ENCODE results near the gene RPE65. TPM values are rescaled to one million over a fixed set of nuclear protein-coding genes. Genes with fewer than 3 reads are reported as not detected.
A peak's percentile ranks its signal among the peaks of the same experiment; 100 is the strongest.
"Not testable (repeated sequence)": the region's sequence is repeated elsewhere in the genome, so short reads cannot be mapped to it uniquely, and the experiment has no call there.

The RPE65 gene
- total and polyA plus RNA-seq, 2 donors (not counting 1 experiment from before 2014, with no cell fraction given) = not detected

- DNase-seq (no peak), ATAC-seq (ENCODE audit: low read depth) (no peak)
- H3K27ac Mint-ChIP-seq = no peak overlapping the region
- peak overlapping the region; percentile 88 for H3K4me3 Mint-ChIP-seq
- intact Hi-C loops (cut with micrococcal nuclease) = no loop called here
- H3K27me3 ChIP-seq (replicated peaks in 1 of 4; ENCODE audit: control extremely low read depth in 1 of 4, control insufficient read depth in 3 of 4, insufficient read depth in 4 of 4, low read length in 3 of 4) = peaks cover 0 to 15% (median 3%) of the 10 kb centered on the region in 4 experiments
- H2AFZ ChIP-seq (ENCODE audit: insufficient read depth, low read depth, low read length, poor library complexity, severe bottlenecking) = peak overlapping the region; percentile 80
- ChIA-PET CTCF (no interaction called here), POLR2A (no interaction called here)
- no peaks in the 10 kb centered on the region for H3K9me3 ChIP-seq (ENCODE audit: control extremely low read depth in 1 of 3, control insufficient read depth in 2 of 3, insufficient read depth in 1 of 3, low read length in 2 of 3)
- H3K79me2 ChIP-seq (ENCODE audit: control insufficient read depth, insufficient read depth, low read length) = no peaks in the 10 kb centered on the region
- WGBS (ENCODE audit: insufficient coverage) = 100% methylated on average over 1 of the region's 3 CpGs
- H3K9me3 Mint-ChIP-seq (ENCODE audit: insufficient read depth) = no peaks in the 10 kb centered on the region
- no peak overlapping the region for H3K27ac ChIP-seq (ENCODE audit: low read length in 2 of 2)
- H3K4me3 ChIP-seq (ENCODE audit: control extremely low read depth in 1 of 5, extremely low read depth in 1 of 5, insufficient read depth in 1 of 5, low read depth in 2 of 5, low read length in 4 of 5) = no peak overlapping the region
- H3K9ac ChIP-seq (ENCODE audit: low read length) = peak overlapping the region; percentile 78
- H3K27me3 Mint-ChIP-seq = peaks cover 24% of the 10 kb centered on the region
- no peak for TF ChIP-seq EZH2 (IDR thresholded peaks at IDR 0.05; ENCODE audit: borderline replicate concordance, insufficient read depth, low read depth, low read length, poor library complexity, severe bottlenecking)
- no peak for TF ChIP-seq CTCF (IDR thresholded peaks at IDR 0.05)
- H4K20me1 ChIP-seq (ENCODE audit: control insufficient read depth, insufficient read depth, low read length, poor library complexity, severe bottlenecking) = no peaks in the 10 kb centered on the region
- H3K36me3 ChIP-seq (replicated peaks in 1 of 2; ENCODE audit: control extremely low read depth in 1 of 2, control insufficient read depth in 1 of 2, extremely low read depth in 1 of 2, insufficient read depth in 2 of 2, low read length in 1 of 2) = no peaks in the 10 kb centered on the region
- peaks cover 16 to 17% of the 10 kb centered on the region in 2 donors for H3K4me1 ChIP-seq (ENCODE audit: control insufficient read depth in 2 of 2, insufficient read depth in 2 of 2, low read length in 2 of 2)
- H3K4me2 ChIP-seq (replicated peaks; ENCODE audit: low read depth, low read length, poor library complexity, severe bottlenecking) = peak overlapping the region; percentile 83
- peaks cover 21% of the 10 kb centered on the region for H3K4me1 Mint-ChIP-seq
Measured at GRCh38 chr1:68495532-68495931, 45.8 kb upstream of the RPE65 start.

DNA sequence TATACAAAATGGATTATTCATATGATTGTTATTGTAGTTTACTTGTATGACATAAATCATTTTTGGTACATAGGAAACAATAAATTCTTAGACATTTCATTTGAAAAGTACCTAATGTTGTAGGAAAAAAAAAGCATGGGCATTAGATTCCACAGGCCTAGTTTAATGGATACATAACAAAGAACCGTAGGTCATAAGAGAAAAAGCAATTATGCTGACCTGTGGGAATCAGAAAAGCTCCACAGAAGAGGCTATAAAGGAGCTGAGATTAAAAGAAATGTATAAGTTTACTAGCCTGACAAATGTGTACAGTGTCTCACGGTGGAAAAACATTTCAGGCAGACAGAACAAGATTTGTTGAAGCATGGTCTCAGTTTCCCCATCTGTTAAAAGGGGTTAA, 43.4 kb upstream of the RPE65 start:
- Mint-ChIP-seq H3K27me3 (peaks cover 13% of the 10 kb centered on the region), H3K4me3 (no peak overlapping the region), H3K27ac (no peak overlapping the region), H3K4me1 (peaks cover 21% of the 10 kb centered on the region), H3K9me3 (ENCODE audit: insufficient read depth) (peaks cover 2% of the 10 kb centered on the region)
- ATAC-seq (ENCODE audit: low read depth) (no peak), DNase-seq (no peak)
- ChIA-PET CTCF (no interaction called here), POLR2A (no interaction called here)
- Histone ChIP-seq H3K27ac (ENCODE audit: low read length in 2 of 2) (no peak overlapping the region), H3K27me3 (replicated peaks in 1 of 4; ENCODE audit: control extremely low read depth in 1 of 4, control insufficient read depth in 3 of 4, insufficient read depth in 4 of 4, low read length in 3 of 4) (peaks cover 0 to 15% (median 3%) of the 10 kb centered on the region in 4 experiments), H3K4me3 (ENCODE audit: control extremely low read depth in 1 of 5, extremely low read depth in 1 of 5, insufficient read depth in 1 of 5, low read depth in 2 of 5, low read length in 4 of 5) (no peak overlapping the region), H3K4me1 (ENCODE audit: control insufficient read depth in 2 of 2, insufficient read depth in 2 of 2, low read length in 2 of 2) (peaks cover 16 to 17% of the 10 kb centered on the region in 2 donors), H4K20me1 (ENCODE audit: control insufficient read depth, insufficient read depth, low read length, poor library complexity, severe bottlenecking) (no peaks in the 10 kb centered on the region), H3K36me3 (replicated peaks in 1 of 2; ENCODE audit: control extremely low read depth in 1 of 2, control insufficient read depth in 1 of 2, extremely low read depth in 1 of 2, insufficient read depth in 2 of 2, low read length in 1 of 2) (no peaks in the 10 kb centered on the region), H3K9ac (ENCODE audit: low read length) (no peak overlapping the region), H3K79me2 (ENCODE audit: control insufficient read depth, insufficient read depth, low read length) (no peaks in the 10 kb centered on the region), H3K4me2 (replicated peaks; ENCODE audit: low read depth, low read length, poor library complexity, severe bottlenecking) (no peak overlapping the region), H3K9me3 (ENCODE audit: control extremely low read depth in 1 of 3, control insufficient read depth in 2 of 3, insufficient read depth in 1 of 3, low read length in 2 of 3) (no peaks in the 10 kb centered on the region), H2AFZ (ENCODE audit: insufficient read depth, low read depth, low read length, poor library complexity, severe bottlenecking) (no peak overlapping the region)
- WGBS (ENCODE audit: insufficient coverage) = 100% methylated on average over 1 of the region's 2 CpGs
- TF ChIP-seq EZH2 (IDR thresholded peaks at IDR 0.05; ENCODE audit: borderline replicate concordance, insufficient read depth, low read depth, low read length, poor library complexity, severe bottlenecking) = no peak
- no peak for TF ChIP-seq CTCF (IDR thresholded peaks at IDR 0.05)
- intact Hi-C loops (cut with micrococcal nuclease) = no loop called here

DNA sequence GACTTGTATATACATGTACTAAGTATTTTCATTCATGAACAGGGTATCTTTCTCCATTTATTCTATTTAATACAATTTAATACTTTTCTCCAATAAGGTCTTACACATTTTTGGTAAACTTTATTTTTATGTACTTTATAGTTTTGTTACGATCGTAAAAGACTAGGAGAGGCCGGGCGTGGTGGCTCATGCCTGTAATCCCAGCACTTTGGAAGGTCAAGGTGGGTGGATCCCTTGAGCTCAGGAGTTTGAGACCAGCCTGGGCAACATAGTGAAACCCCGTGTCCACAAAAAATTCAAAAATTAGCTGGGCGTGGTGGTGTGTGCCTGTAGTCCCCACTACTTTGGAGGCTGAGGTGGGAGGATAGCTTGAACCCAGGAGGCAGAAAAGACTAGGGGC, 42.5 kb upstream of the RPE65 start:
- intact Hi-C loops (cut with micrococcal nuclease) = not testable (repeated sequence)

More for the DNA sequence above, 42.5 kb upstream of the RPE65 start:
- H3K27me3 Mint-ChIP-seq; H3K4me3 Mint-ChIP-seq; H3K4me2 ChIP-seq (replicated peaks; ENCODE audit: low read depth, low read length, poor library complexity, severe bottlenecking); H3K9ac ChIP-seq (ENCODE audit: low read length); H3K36me3 ChIP-seq (replicated peaks in 1 of 2; ENCODE audit: control extremely low read depth in 1 of 2, control insufficient read depth in 1 of 2, extremely low read depth in 1 of 2, insufficient read depth in 2 of 2, low read length in 1 of 2); H3K9me3 Mint-ChIP-seq (ENCODE audit: insufficient read depth); POLR2A ChIA-PET; CTCF ChIA-PET; ATAC-seq (ENCODE audit: low read depth); H2AFZ ChIP-seq (ENCODE audit: insufficient read depth, low read depth, low read length, poor library complexity, severe bottlenecking); H3K27ac Mint-ChIP-seq; H3K9me3 ChIP-seq (ENCODE audit: control extremely low read depth in 1 of 3, control insufficient read depth in 2 of 3, insufficient read depth in 1 of 3, low read length in 2 of 3); H3K4me3 ChIP-seq (ENCODE audit: control extremely low read depth in 1 of 5, extremely low read depth in 1 of 5, insufficient read depth in 1 of 5, low read depth in 2 of 5, low read length in 4 of 5); H4K20me1 ChIP-seq (ENCODE audit: control insufficient read depth, insufficient read depth, low read length, poor library complexity, severe bottlenecking); DNase-seq; H3K27ac ChIP-seq (ENCODE audit: low read length in 2 of 2); H3K79me2 ChIP-seq (ENCODE audit: control insufficient read depth, insufficient read depth, low read length): not testable (repeated sequence)
- peaks cover 15% of the 10 kb centered on the region for H3K4me1 Mint-ChIP-seq
- Histone ChIP-seq H3K4me1 (ENCODE audit: control insufficient read depth in 2 of 2, insufficient read depth in 2 of 2, low read length in 2 of 2) (peaks cover 10 to 14% of the 10 kb centered on the region in 2 donors), H3K27me3 (replicated peaks in 1 of 4; ENCODE audit: control extremely low read depth in 1 of 4, control insufficient read depth in 3 of 4, insufficient read depth in 4 of 4, low read length in 3 of 4) (peaks cover 0 to 10% (median 2%) of the 10 kb centered on the region in 4 experiments)
- 97% methylated on average over 6 of the region's 6 CpGs for WGBS (ENCODE audit: insufficient coverage)
